Naive thymus-derived CD4-positive, alpha-beta T cell (primary cell): ENCODE data around the gene KCMF1. TPM values are rescaled to one million over a fixed set of nuclear protein-coding genes. Genes with fewer than 3 reads are reported as not detected.
A peak's percentile ranks its signal among the peaks of the same experiment; 100 is the strongest.

Experiments
- ATAC-seq: fragments of 150-1000 bp; cut with Tn5 transposase; 2 replicates; pipeline ENCODE4 v1.10.0; 2021; ENCODE audit warnings: mild to moderate bottlenecking, moderate library complexity
- CTCF ChIA-PET: fragments of 350-600 bp; sonication (Branson Sonifier 250); formaldehyde crosslinking; loops from one replicate; lab custom pipeline; 2021; ENCODE audit warnings: antibody characterized with exemption; lab: Charles Lee
- POLR2A ChIA-PET: fragments of 350-600 bp; sonication (Branson Sonifier 250); formaldehyde crosslinking; loops from one replicate; lab custom pipeline; 2021; ENCODE audit warnings: antibody characterized with exemption, inconsistent platforms; lab: Charles Lee
- DNase-seq, 9 donors: peaks; one replicate each; pipeline versions ENCODE4 v3.0.0 to v3.0.0-alpha.2; 2020 to 2022; ENCODE audit warnings: mixed read lengths in 1 of 9
- H3K27ac ChIP-seq: one replicate; pipeline ENCODE4 v1.7.0; 2013; ENCODE audit warnings: mild to moderate bottlenecking, low read depth, low read length, moderate library complexity
- H3K27me3 ChIP-seq, 2 donors: one replicate each; pipeline ENCODE4 v1.7.0; 2013; ENCODE audit warnings: low read length in 2 of 2, mild to moderate bottlenecking in 2 of 2, moderate library complexity in 2 of 2; ENCODE audit not compliant: control insufficient read depth in 2 of 2, insufficient read depth in 2 of 2
- H3K36me3 ChIP-seq, 3 experiments: 1 replicate in 2 of 3; 2 replicates in 1 of 3; pipeline ENCODE4 v1.7.0; 2013; ENCODE audit warnings: low read length in 3 of 3, mild to moderate bottlenecking in 3 of 3, moderate library complexity in 1 of 3; ENCODE audit not compliant: insufficient read depth in 3 of 3, control insufficient read depth in 2 of 3
- H3K4me1 ChIP-seq, 2 donors: one replicate each; pipeline ENCODE4 v1.7.0; 2013; ENCODE audit warnings: low read length in 2 of 2, mild to moderate bottlenecking in 2 of 2, moderate library complexity in 1 of 2; ENCODE audit not compliant: control insufficient read depth in 2 of 2, insufficient read depth in 2 of 2
- H3K4me3 ChIP-seq: 2 replicates; pipeline ENCODE4 v1.7.0; 2013; ENCODE audit warnings: mild to moderate bottlenecking, low read length
- H3K9me3 ChIP-seq, 3 experiments: 1 replicate in 2 of 3; 2 replicates in 1 of 3; pipeline ENCODE4 v1.7.0; 2013; ENCODE audit warnings: low read length in 3 of 3; ENCODE audit not compliant: control insufficient read depth in 2 of 3
- H3K27ac Mint-ChIP-seq, 9 donors: one replicate each; pipeline ENCODE4 v1.8.0; 2020 to 2022; ENCODE audit warnings: mixed read lengths in 9 of 9, mild to moderate bottlenecking in 8 of 9, moderate library complexity in 5 of 9, inconsistent platforms in 2 of 9
- H3K27me3 Mint-ChIP-seq, 5 donors: one replicate each; pipeline ENCODE4 v1.8.0; 2021 to 2022; ENCODE audit warnings: mixed read lengths in 5 of 5, mild to moderate bottlenecking in 1 of 5
- H3K36me3 Mint-ChIP-seq, 5 donors: one replicate each; pipeline ENCODE4 v1.8.0; 2020 to 2022; ENCODE audit warnings: mixed read lengths in 5 of 5, mild to moderate bottlenecking in 3 of 5, inconsistent platforms in 1 of 5
- H3K4me1 Mint-ChIP-seq, 7 donors: one replicate each; pipeline ENCODE4 v1.8.0; 2020 to 2022; ENCODE audit warnings: mixed read lengths in 7 of 7, mild to moderate bottlenecking in 3 of 7, inconsistent platforms in 1 of 7
- H3K4me3 Mint-ChIP-seq, 10 donors: one replicate each; pipeline ENCODE4 v1.8.0; 2020 to 2022; ENCODE audit warnings: mild to moderate bottlenecking in 10 of 10, mixed read lengths in 10 of 10, moderate library complexity in 6 of 10, inconsistent platforms in 2 of 10
- H3K9me3 Mint-ChIP-seq, 11 donors: one replicate each; pipeline ENCODE4 v1.8.0; 2020 to 2022; ENCODE audit warnings: mixed read lengths in 11 of 11, mild to moderate bottlenecking in 4 of 11, inconsistent platforms in 1 of 11, moderate library complexity in 1 of 11
- intact Hi-C, 2 donors: fragments of 100-400 bp; cut with micrococcal nuclease; formaldehyde crosslinking; loops; one replicate each; pipeline ENCODE4 v1.15.1; 2023
- polyA plus RNA-seq, 2 donors: library from polyadenylated mRNA; unstranded; fragments of 300-500 nt; fragmentation: Illumina TruSeq; gene quantifications; one replicate each; pipeline ENCODE4 v1.2.3, GENCODE V29; 2021
- total RNA-seq, 6 experiments: library from RNA in 5 of 6; stranded (reverse) in 5 of 6; gene quantifications; 1 replicate in 5 of 6; 2 replicates in 1 of 6; pipeline ENCODE4 v1.2.3 and lab custom pipeline; 2021 to 2026

The KCMF1 gene
- total and polyA plus RNA-seq, 7 experiments from 2014 or later: 15.6 to 81.3 (median 60.6) TPM

GRCh38 chr2:84980263-84980983 is 9.5 kb downstream of the KCMF1 start:
- H3K4me3 ChIP-seq: no peak overlapping the region
- H3K27ac ChIP-seq: no peak overlapping the region
- CTCF ChIA-PET: interaction anchor here (0.7 kb wide), 1 partner anchor 38 kb away, joined by 4 read pairs; no protein-coding TSS in a partner anchor
- H3K36me3 Mint-ChIP-seq: peaks cover 0 to 12% (median 4%) of the 10 kb centered on the region in 5 donors
- H3K4me1 ChIP-seq: peaks cover 37 to 39% of the 10 kb centered on the region in 2 donors
- ATAC-seq (no peak), DNase-seq (no peak)
- no peaks in the 10 kb centered on the region for H3K27me3 ChIP-seq
- intact Hi-C loops: no loop called here
- H3K9me3 Mint-ChIP-seq: no peaks in the 10 kb centered on the region
- H3K27ac Mint-ChIP-seq: peak overlapping the region in 2 of 9 donors; percentile 20 to 22
- POLR2A ChIA-PET: interaction anchor here (0.7 kb wide), 1 partner anchor 8 kb away, joined by 4 read pairs; no protein-coding TSS in a partner anchor
- peak overlapping the region in 7 of 10 donors; percentile 4 to 64 (median 40) for H3K4me3 Mint-ChIP-seq
- no peaks in the 10 kb centered on the region for H3K27me3 Mint-ChIP-seq
- H3K9me3 ChIP-seq: no peaks in the 10 kb centered on the region
- H3K36me3 ChIP-seq: no peaks in the 10 kb centered on the region
- peaks cover 47 to 75% (median 56%) of the 10 kb centered on the region in 7 donors for H3K4me1 Mint-ChIP-seq

- CTCF ChIA-PET: no interaction called here
- peak overlapping the region in 9 of 10 donors; percentile 3 to 68 (median 31) for H3K4me3 Mint-ChIP-seq
Measured at GRCh38 chr2:84986018-84986417, 15.1 kb downstream of the KCMF1 start.

GRCh38 chr2:84989422-84989821 is 18.5 kb downstream of the KCMF1 start:
- no peaks in the 10 kb centered on the region for H3K9me3 Mint-ChIP-seq
- peaks cover 24 to 42% (median 31%) of the 10 kb centered on the region in 7 donors for H3K4me1 Mint-ChIP-seq
- no peaks in the 10 kb centered on the region for H3K27me3 ChIP-seq
- no peaks in the 10 kb centered on the region for H3K9me3 ChIP-seq
- no peaks in the 10 kb centered on the region for H3K27me3 Mint-ChIP-seq
- no peak overlapping the region for H3K4me3 ChIP-seq
- POLR2A ChIA-PET: interaction anchor here (1.1 kb wide), 1 partner anchor 20 kb away, joined by 3 read pairs; no protein-coding TSS in a partner anchor
- peaks cover 45 to 60% of the 10 kb centered on the region in 2 donors for H3K4me1 ChIP-seq
- no peak overlapping the region for H3K4me3 Mint-ChIP-seq
- CTCF ChIA-PET: no interaction called here
- no peak overlapping the region for H3K27ac ChIP-seq
- no peak overlapping the region for H3K27ac Mint-ChIP-seq
- intact Hi-C loops: no loop called here
- ATAC-seq (no peak), DNase-seq (no peak)
- H3K36me3 ChIP-seq: no peaks in the 10 kb centered on the region
- H3K36me3 Mint-ChIP-seq: peaks cover 0 to 9% (median 4%) of the 10 kb centered on the region in 5 donors

More at GRCh38 chr2:84986018-84986417, 15.1 kb downstream of the KCMF1 start:
- no peak for DNase-seq
- Histone ChIP-seq H3K36me3 (no peaks in the 10 kb centered on the region), H3K27me3 (no peaks in the 10 kb centered on the region), H3K4me3 (no peak overlapping the region), H3K9me3 (no peaks in the 10 kb centered on the region), H3K4me1 (peaks cover 50 to 63% of the 10 kb centered on the region in 2 donors), H3K27ac (no peak overlapping the region)
- Mint-ChIP-seq H3K36me3 (peaks cover 0 to 9% (median 4%) of the 10 kb centered on the region in 5 donors), H3K27me3 (no peaks in the 10 kb centered on the region), H3K4me1 (peaks cover 35 to 55% (median 42%) of the 10 kb centered on the region in 7 donors), H3K9me3 (no peaks in the 10 kb centered on the region), H3K27ac (peak overlapping the region in 8 of 9 donors; percentile 6 to 84 (median 30))
- intact Hi-C loops: no loop called here
- POLR2A ChIA-PET: no interaction called here
- ATAC-seq: no peak

GRCh38 chr2:84989927-84990326 is 19.0 kb downstream of the KCMF1 start:
- H3K27ac Mint-ChIP-seq: no peak overlapping the region
- DNase-seq (no peak), ATAC-seq (no peak)
- Histone ChIP-seq H3K27ac (no peak overlapping the region), H3K4me3 (no peak overlapping the region), H3K9me3 (no peaks in the 10 kb centered on the region), H3K27me3 (no peaks in the 10 kb centered on the region), H3K4me1 (peaks cover 40 to 58% of the 10 kb centered on the region in 2 donors), H3K36me3 (no peaks in the 10 kb centered on the region)
- H3K4me1 Mint-ChIP-seq: peaks cover 23 to 42% (median 28%) of the 10 kb centered on the region in 7 donors
- intact Hi-C loops: no loop called here
- peaks cover 0 to 9% (median 4%) of the 10 kb centered on the region in 5 donors for H3K36me3 Mint-ChIP-seq
- CTCF ChIA-PET: interaction anchor here (0.6 kb wide), 1 partner anchor 28 kb away, joined by 4 read pairs; no protein-coding TSS in a partner anchor
- no peaks in the 10 kb centered on the region for H3K27me3 Mint-ChIP-seq
- POLR2A ChIA-PET: interaction anchor here (1.1 kb wide), 1 partner anchor 20 kb away, joined by 3 read pairs; no protein-coding TSS in a partner anchor
- H3K4me3 Mint-ChIP-seq: no peak overlapping the region
- no peaks in the 10 kb centered on the region for H3K9me3 Mint-ChIP-seq

- ATAC-seq: no peak
- no peaks in the 10 kb centered on the region for H3K27me3 Mint-ChIP-seq
- peaks cover 26 to 40% (median 31%) of the 10 kb centered on the region in 7 donors for H3K4me1 Mint-ChIP-seq
- DNase-seq: no peak
- Histone ChIP-seq H3K4me1 (peaks cover 32 to 52% of the 10 kb centered on the region in 2 donors), H3K9me3 (no peaks in the 10 kb centered on the region), H3K4me3 (no peak overlapping the region), H3K27me3 (no peaks in the 10 kb centered on the region), H3K36me3 (no peaks in the 10 kb centered on the region), H3K27ac (no peak overlapping the region)
- H3K9me3 Mint-ChIP-seq: no peaks in the 10 kb centered on the region
- peak overlapping the region in 2 of 9 donors; percentile 3 to 16 for H3K27ac Mint-ChIP-seq
- POLR2A ChIA-PET: no interaction called here
- intact Hi-C loops: no loop called here
- H3K36me3 Mint-ChIP-seq: peaks cover 0 to 8% (median 4%) of the 10 kb centered on the region in 5 donors
- peak overlapping the region in 1 of 10 donors; percentile 15 for H3K4me3 Mint-ChIP-seq
- CTCF ChIA-PET: interaction anchor here (0.7 kb wide), 1 partner anchor 20 kb away, joined by 3 read pairs; no protein-coding TSS in a partner anchor
Measured at GRCh38 chr2:84991404-84992160, 20.6 kb downstream of the KCMF1 start.

GRCh38 chr2:84995826-84996225 is 24.9 kb downstream of the KCMF1 start:
- no peaks in the 10 kb centered on the region for H3K9me3 Mint-ChIP-seq
- no peaks in the 10 kb centered on the region for H3K9me3 ChIP-seq
- ChIA-PET CTCF (no interaction called here), POLR2A (no interaction called here)
- H3K36me3 Mint-ChIP-seq: peaks cover 0 to 12% (median 4%) of the 10 kb centered on the region in 5 donors
- ATAC-seq (no peak), DNase-seq (no peak)
- peaks cover 10 to 24% of the 10 kb centered on the region in 2 donors for H3K4me1 ChIP-seq
- intact Hi-C loops: loop anchor here in 1 of 2 donors (2.0 kb wide), 1 partner anchor 17 kb away; no protein-coding TSS in a partner anchor
- no peaks in the 10 kb centered on the region for H3K27me3 ChIP-seq
- peaks cover 27 to 62% (median 46%) of the 10 kb centered on the region in 7 donors for H3K4me1 Mint-ChIP-seq
- no peaks in the 10 kb centered on the region for H3K27me3 Mint-ChIP-seq
- no peak overlapping the region for H3K4me3 ChIP-seq
- H3K4me3 Mint-ChIP-seq: peak overlapping the region in 3 of 10 donors; percentile 23 to 33 (median 30)
- H3K27ac ChIP-seq: no peak overlapping the region
- peak overlapping the region in 4 of 9 donors; percentile 1 to 21 (median 18) for H3K27ac Mint-ChIP-seq
- no peaks in the 10 kb centered on the region for H3K36me3 ChIP-seq
